HepG2 (cell line): Measurements from ENCODE around the gene RGS7. TPM values are rescaled to one million over a fixed set of nuclear protein-coding genes. Genes with fewer than 3 reads are reported as not detected.
A peak's percentile ranks its signal among the peaks of the same experiment; 100 is the strongest.

Source experiments
- ATAC-seq: fragments of 200-7000 bp; cut with Tn5 transposase; 3 replicates; pipeline ENCODE4 v1.9.1; 2020; ENCODE audit warnings: mild to moderate bottlenecking, moderate library complexity
- BruUV-seq: library from RNA; stranded (reverse); fragments of 400-500 nt; replicated peaks from 2 replicates; lab custom pipeline; 2021; lab: Mats Ljungman, UMichigan
- CTCF ChIA-PET: fragments of 300-600 bp; formaldehyde crosslinking; extraction: SDS; loops from one replicate; lab custom pipeline; 2021; ENCODE audit warnings: low total read pairs, inconsistent platforms, low intra/inter-chr PET ratio; lab: Yijun Ruan, JAX
- POLR2A ChIA-PET: fragments of 350-600 bp; sonication (Branson Sonifier 250); formaldehyde crosslinking; loops from one replicate; lab custom pipeline; 2020; ENCODE audit warnings: antibody characterized with exemption, inconsistent platforms; lab: Yijun Ruan, JAX
- DNase-seq: peaks from one replicate; pipeline ENCODE4 v3.0.0-alpha.2; 2015; ENCODE audit warnings: low spot score
- FAIRE-seq: peaks from 3 replicates; lab custom pipeline; 2011; peaks lifted over from hg19 to GRCh38; lab: Jason Lieb, UNC
- H2AFZ ChIP-seq: one replicate; pipeline ENCODE4 v1.6.1; 2011; ENCODE audit warnings: low read length, inconsistent platforms
- H3K27ac ChIP-seq: fragments of 300-600 bp; 3 replicates; pipeline ENCODE4 v1.8.0; 2011; ENCODE audit warnings: mixed run types, mild to moderate bottlenecking, mixed read lengths, low read length, inconsistent platforms; ENCODE audit not compliant: insufficient read depth; ENCODE audit errors: extremely low read length
- H3K27me3 ChIP-seq, 2 experiments: fragments of 200-600 bp in 1 of 2; 2 replicates in 1 of 2; 3 replicates in 1 of 2; pipeline versions ENCODE4 v1.6.0 to v1.8.0; 2011; ENCODE audit warnings: low read length in 2 of 2, mild to moderate bottlenecking in 2 of 2, moderate library complexity in 2 of 2, inconsistent platforms in 1 of 2; ENCODE audit not compliant: insufficient read depth in 2 of 2, control insufficient read depth in 1 of 2
- H3K36me3 ChIP-seq, 2 experiments: fragments of 200-600 bp in 1 of 2; replicated peaks in 1 of 2; 2 replicates in 1 of 2; 3 replicates in 1 of 2; pipeline versions ENCODE4 v1.5.1 to v1.8.0; 2011; ENCODE audit warnings: low read length in 2 of 2, inconsistent platforms in 1 of 2; ENCODE audit not compliant: insufficient read depth in 2 of 2, control insufficient read depth in 1 of 2
- H3K4me1 ChIP-seq: 2 replicates; pipeline ENCODE4 v1.5.1; 2012; ENCODE audit warnings: low read length, inconsistent platforms; ENCODE audit not compliant: insufficient read depth
- H3K4me2 ChIP-seq: 2 replicates; pipeline ENCODE4 v1.6.0; 2011; ENCODE audit warnings: low read depth, low read length, inconsistent platforms
- H3K4me3 ChIP-seq, 3 experiments: fragments of 200-600 bp in 1 of 3; sonication (generic), shearing (Covaris generic) in 1 of 3; replicated peaks in 1 of 3; 2 replicates each; pipeline ENCODE4 v1.5.1; 2011 to 2016; ENCODE audit warnings: low read length in 3 of 3, inconsistent platforms in 2 of 3, low read depth in 2 of 3, mild to moderate bottlenecking in 2 of 3, control low read depth in 1 of 3, mixed read lengths in 1 of 3; ENCODE audit not compliant: insufficient read depth in 1 of 3
- H3K79me2 ChIP-seq: one replicate; pipeline ENCODE4 v1.6.1; 2011; ENCODE audit warnings: low read length, inconsistent platforms; ENCODE audit not compliant: insufficient read depth
- H3K9ac ChIP-seq: 2 replicates; pipeline ENCODE4 v1.6.0; 2011; ENCODE audit warnings: mild to moderate bottlenecking, low read depth, low read length, inconsistent platforms; ENCODE audit not compliant: insufficient read depth
- H3K9me3 ChIP-seq: 2 replicates; pipeline ENCODE4 v1.5.1; 2012; ENCODE audit warnings: mild to moderate bottlenecking, low read length
- H4K20me1 ChIP-seq: 2 replicates; pipeline ENCODE4 v1.6.0; 2011; ENCODE audit warnings: inconsistent platforms, mild to moderate bottlenecking, low read length, moderate library complexity; ENCODE audit not compliant: insufficient read depth
- ARNT ChIP-seq: fragments of 450-650 bp; IDR thresholded peaks from 2 replicates; pipeline ENCODE4 v1.6.1; 2017
- BCL6 ChIP-seq: IDR thresholded peaks from 2 replicates; pipeline ENCODE4 v1.6.1; 2016; ENCODE audit warnings: missing genetic modification reagents, missing compliant biosample characterization
- BHLHE40 ChIP-seq: IDR thresholded peaks from 2 replicates; pipeline ENCODE4 v1.6.1; 2011; ENCODE audit warnings: low read length, improper control_type of control experiment
- HMG20B ChIP-seq: conservative IDR thresholded peaks from 2 replicates; pipeline ENCODE4 v1.6.1; 2016; ENCODE audit warnings: missing genetic modification reagents, missing compliant biosample characterization
- JUND ChIP-seq: sonication (generic); formaldehyde crosslinking; IDR thresholded peaks from 2 replicates; pipeline ENCODE4 v1.8.0; 2022; ENCODE audit warnings: mild to moderate bottlenecking, missing genetic modification reagents
- LBX2 ChIP-seq: sonication (generic); formaldehyde crosslinking; IDR thresholded peaks from 2 replicates; pipeline ENCODE4 v1.5.0; 2020; ENCODE audit warnings: missing genetic modification reagents, mild to moderate bottlenecking, borderline replicate concordance
- MTF2 ChIP-seq: sonication (generic); formaldehyde crosslinking; IDR thresholded peaks from 2 replicates; pipeline ENCODE4 v1.5.0; 2020; ENCODE audit warnings: missing genetic modification reagents, borderline replicate concordance
- NFE2L2 ChIP-seq: fragments of 150-350 bp; IDR thresholded peaks from 2 replicates; pipeline ENCODE4 v1.6.1; 2014; ENCODE audit warnings: low read length
- THYN1 ChIP-seq: sonication (generic); formaldehyde crosslinking; IDR thresholded peaks from 2 replicates; pipeline ENCODE4 v1.8.1; 2023; ENCODE audit warnings: low read depth, mild to moderate bottlenecking, moderate library complexity, missing genetic modification reagents, borderline replicate concordance
- ZNF326 ChIP-seq: sonication (generic); formaldehyde crosslinking; IDR thresholded peaks from 2 replicates; pipeline ENCODE4 v1.4.0; 2020; ENCODE audit warnings: missing genetic modification reagents, borderline replicate concordance
- WGBS: methylation state at CpG from one replicate; pipeline ENCODE4 v1.1.6; 2017; ENCODE audit warnings: low lambda C conversion rate; 5-methylcytosine and 5-hydroxymethylcytosine counted together
- in situ Hi-C: cut with HindIII; loops from 2 replicates; pipeline ENCODE4 v1.10.0; 2017; ENCODE audit warnings: low pct_unique_long_range_greater_than_20kb; ENCODE audit not compliant: extremely low pct_ligation_motif_present
- intact Hi-C: fragments of 100-400 bp; cut with micrococcal nuclease; formaldehyde crosslinking; loops from one replicate; pipeline ENCODE4 v1.10.0; 2022; ENCODE audit not compliant: unreplicated experiment
- polyA plus RNA-seq, 8 experiments: library from polyadenylated mRNA; depleted of rRNA in 3 of 8; stranded (reverse) in 7 of 8; unstranded in 1 of 8; fragments of >200 nt; fragmentation: Illumina TruSeq in 4 of 8; extraction: Trizol in 4 of 8; gene quantifications; 2 replicates each; pipeline versions ENCODE4 v1.2.1 to v1.2.3, GENCODE V29; 2011 to 2016; ENCODE audit warnings: low read depth in 4 of 8, missing spikeins in 1 of 8, mixed read lengths in 1 of 8; ENCODE audit not compliant: insufficient read depth in 1 of 8
- total RNA-seq, 5 experiments: library from RNA; depleted of rRNA; stranded (reverse); fragments of >200 nt; fragmentation: Illumina TruSeq; extraction: Trizol; gene quantifications; 2 replicates each; pipeline ENCODE4 v1.2.3, GENCODE V29; 2016; ENCODE audit warnings: low read depth in 1 of 5
- TF ChIP-seq, protein P1 (sequence below): fragments of 450-650 bp; IDR thresholded peaks from 2 replicates; pipeline ENCODE4 v1.6.1; 2016

RGS7 gene
- total and polyA plus RNA-seq, 2 of the 13 experiments (the other 11 are each of a cell fraction or from before 2014, with no cell fraction given), result not detected

DNA sequence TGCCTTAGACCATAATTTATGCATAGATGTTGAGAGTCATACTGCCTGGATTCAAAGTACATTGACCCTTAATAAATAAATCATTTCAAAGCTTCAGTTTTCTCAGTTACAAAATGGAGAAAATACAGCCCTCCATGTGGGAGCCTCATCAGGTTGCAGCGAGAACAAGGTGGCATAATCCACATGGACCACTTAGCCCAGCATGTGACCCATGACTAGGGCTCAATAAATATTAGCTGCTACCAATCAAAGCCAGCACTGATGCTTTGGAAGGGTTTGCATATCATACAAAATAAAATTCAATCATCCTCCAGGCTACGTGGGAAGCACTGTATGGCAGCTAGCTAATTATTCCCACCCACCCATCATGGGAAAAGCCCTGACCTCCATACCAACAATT, 33.5 kb upstream of the RGS7 start:
- H2AFZ ChIP-seq, result no peak overlapping the region
- H3K9ac ChIP-seq, result no peak overlapping the region
- DNase-seq (no peak), FAIRE-seq (no peak), ATAC-seq (no peak)
- H3K27me3 ChIP-seq, result no peaks in the 10 kb centered on the region
- 0% methylated on average over 2 of the region's 2 CpGs for WGBS
- no peaks in the 10 kb centered on the region for H3K9me3 ChIP-seq
- BruUV-seq, result no TSS peak
- H3K79me2 ChIP-seq, result no peaks in the 10 kb centered on the region
- no peak overlapping the region for H3K4me3 ChIP-seq
- POLR2A ChIA-PET, result no interaction called here
- TF ChIP-seq, protein P1, sequence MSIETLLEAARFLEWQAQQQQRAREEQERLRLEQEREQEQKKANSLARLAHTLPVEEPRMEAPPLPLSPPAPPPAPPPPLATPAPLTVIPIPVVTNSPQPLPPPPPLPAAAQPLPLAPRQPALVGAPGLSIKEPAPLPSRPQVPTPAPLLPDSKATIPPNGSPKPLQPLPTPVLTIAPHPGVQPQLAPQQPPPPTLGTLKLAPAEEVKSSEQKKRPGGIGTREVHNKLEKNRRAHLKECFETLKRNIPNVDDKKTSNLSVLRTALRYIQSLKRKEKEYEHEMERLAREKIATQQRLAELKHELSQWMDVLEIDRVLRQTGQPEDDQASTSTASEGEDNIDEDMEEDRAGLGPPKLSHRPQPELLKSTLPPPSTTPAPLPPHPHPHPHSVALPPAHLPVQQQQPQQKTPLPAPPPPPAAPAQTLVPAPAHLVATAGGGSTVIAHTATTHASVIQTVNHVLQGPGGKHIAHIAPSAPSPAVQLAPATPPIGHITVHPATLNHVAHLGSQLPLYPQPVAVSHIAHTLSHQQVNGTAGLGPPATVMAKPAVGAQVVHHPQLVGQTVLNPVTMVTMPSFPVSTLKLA, result 0 out of 2 replicates have a peak, but pooled peaks have one; percentile 16
- TF ChIP-seq MTF2 (CRISPR knock-in tag), result no peak
- TF ChIP-seq, all 625 proteins: peak for 1
- intact Hi-C loops (no loop called here), in situ Hi-C loops (no loop called here)
- Histone ChIP-seq H3K27ac (no peak overlapping the region), H3K4me1 (no peaks in the 10 kb centered on the region), H3K36me3 (no peaks in the 10 kb centered on the region), H4K20me1 (no peaks in the 10 kb centered on the region), H3K4me2 (no peak overlapping the region)
- CTCF ChIA-PET, result no interaction called here

DNA sequence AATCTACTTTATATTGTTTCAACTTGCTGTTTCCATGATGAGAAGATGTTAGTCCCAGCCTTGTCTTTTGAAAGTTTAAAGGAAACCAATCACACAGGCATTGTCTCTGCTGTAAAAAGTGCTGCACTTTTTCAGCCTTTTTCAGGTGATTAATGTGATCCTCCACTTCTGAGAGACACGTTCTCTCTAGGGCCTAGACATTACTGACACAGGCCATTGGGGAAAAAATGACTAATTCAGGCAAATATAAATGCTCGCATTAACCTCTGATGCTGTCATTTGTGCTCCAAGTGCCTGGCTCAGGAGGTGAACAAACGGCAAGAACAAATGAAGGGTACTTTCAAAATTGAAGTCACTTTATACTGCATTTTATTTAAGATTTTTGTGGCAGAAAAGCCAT, 32.4 kb upstream of the RGS7 start:
- no TSS peak for BruUV-seq
- no peaks in the 10 kb centered on the region for H3K9me3 ChIP-seq
- TF ChIP-seq BHLHE40 (no peak), ZNF326 (CRISPR knock-in tag) (no peak), JUND (CRISPR knock-in tag) (no peak), HMG20B (CRISPR knock-in tag) (no peak), BCL6 (CRISPR knock-in tag) (no peak), THYN1 (CRISPR knock-in tag) (no peak), LBX2 (no peak), NFE2L2 (no peak), ARNT (no peak)
- H3K9ac ChIP-seq, result no peak overlapping the region
- DNase-seq (no peak), ATAC-seq (no peak), FAIRE-seq (no peak)
- ChIA-PET CTCF (no interaction called here), POLR2A (no interaction called here)
- in situ Hi-C loops (no loop called here), intact Hi-C loops (no loop called here)
- H3K4me2 ChIP-seq, result no peak overlapping the region
- H3K36me3 ChIP-seq, result no peaks in the 10 kb centered on the region
- H3K27me3 ChIP-seq, result no peaks in the 10 kb centered on the region
- no peaks in the 10 kb centered on the region for H3K4me1 ChIP-seq
- 2% methylated on average over 3 of the region's 3 CpGs for WGBS
- H3K27ac ChIP-seq, result no peak overlapping the region
- no peaks in the 10 kb centered on the region for H4K20me1 ChIP-seq
- H3K4me3 ChIP-seq, result no peak overlapping the region
- H2AFZ ChIP-seq, result no peak overlapping the region
- no peaks in the 10 kb centered on the region for H3K79me2 ChIP-seq
